Loucy (cell line): ENCODE measurements around the gene BRPF3.

Experiments used
- H2AFZ ChIP-seq: fragments of 200-600 bp; sonication (generic); 2 replicates; pipeline ENCODE4 v1.6.0; 2016; ENCODE audit warnings: antibody characterized with exemption, mild to moderate bottlenecking, low read length, moderate library complexity
- H3F3A ChIP-seq: fragments of 200-600 bp; 2 replicates; pipeline ENCODE4 v1.6.0; 2016; ENCODE audit warnings: antibody characterized with exemption, low read depth, mild to moderate bottlenecking
- H3K27me3 ChIP-seq: fragments of 200-600 bp; sonication (generic); 2 replicates; pipeline ENCODE4 v1.6.1; 2014; ENCODE audit warnings: low read length, mild to moderate bottlenecking; ENCODE audit not compliant: insufficient read depth, poor library complexity, severe bottlenecking
- H3K36me3 ChIP-seq: fragments of 200-600 bp; sonication (generic); 2 replicates; pipeline ENCODE4 v1.6.1; 2016; ENCODE audit warnings: low read length; ENCODE audit not compliant: insufficient read depth
- H3K4me1 ChIP-seq: fragments of 200-600 bp; sonication (generic); 2 replicates; pipeline ENCODE4 v1.5.1; 2014; ENCODE audit warnings: low read length, mild to moderate bottlenecking; ENCODE audit not compliant: insufficient read depth, poor library complexity, severe bottlenecking
- H3K4me2 ChIP-seq: fragments of 200-600 bp; sonication (generic); 2 replicates; pipeline ENCODE4 v1.6.0; 2014; ENCODE audit warnings: antibody characterized with exemption, low read length, low read depth, mild to moderate bottlenecking; ENCODE audit not compliant: poor library complexity, severe bottlenecking
- H3K4me3 ChIP-seq: fragments of 200-600 bp; sonication (generic); 2 replicates; pipeline ENCODE4 v1.5.1; 2014; ENCODE audit warnings: low read length, mild to moderate bottlenecking, mixed read lengths; ENCODE audit not compliant: poor library complexity, severe bottlenecking
- H3K79me2 ChIP-seq: fragments of 200-600 bp; sonication (generic); 2 replicates; pipeline ENCODE4 v1.6.1; 2014; ENCODE audit warnings: low read length; ENCODE audit not compliant: insufficient read depth
- H3K9ac ChIP-seq: fragments of 200-600 bp; sonication (generic); 2 replicates; pipeline ENCODE4 v1.6.0; 2014; ENCODE audit warnings: mild to moderate bottlenecking, low read depth, low read length, moderate library complexity; ENCODE audit not compliant: poor library complexity, severe bottlenecking
- H3K9me2 ChIP-seq: fragments of 200-600 bp; sonication (generic); replicated peaks from 2 replicates; pipeline ENCODE4 v1.6.1; 2016; ENCODE audit warnings: low read depth, low read length, mixed read lengths
- H3K9me3 ChIP-seq: fragments of 200-600 bp; sonication (generic); 2 replicates; pipeline ENCODE4 v1.6.1; 2014; ENCODE audit warnings: mild to moderate bottlenecking, antibody characterized with exemption, low read length, low read depth; ENCODE audit not compliant: insufficient read depth
- H4K20me1 ChIP-seq: fragments of 200-600 bp; sonication (generic); 2 replicates; pipeline ENCODE4 v1.6.0; 2014; ENCODE audit warnings: antibody characterized with exemption, low read length, mild to moderate bottlenecking; ENCODE audit not compliant: insufficient read depth, poor library complexity, severe bottlenecking
- EZH2phosphoT487 ChIP-seq: fragments of 200-600 bp; IDR thresholded peaks from 2 replicates; pipeline ENCODE4 v1.6.1; 2018; ENCODE audit warnings: antibody characterized with exemption, mild to moderate bottlenecking, moderate library complexity, borderline replicate concordance
- TF ChIP-seq, protein P1 (sequence below): fragments of 200-600 bp; sonication (generic); conservative IDR thresholded peaks from 2 replicates; pipeline ENCODE4 v1.5.1; 2014; ENCODE audit warnings: mild to moderate bottlenecking, antibody characterized with exemption, low read length

Gene BRPF3

DNA sequence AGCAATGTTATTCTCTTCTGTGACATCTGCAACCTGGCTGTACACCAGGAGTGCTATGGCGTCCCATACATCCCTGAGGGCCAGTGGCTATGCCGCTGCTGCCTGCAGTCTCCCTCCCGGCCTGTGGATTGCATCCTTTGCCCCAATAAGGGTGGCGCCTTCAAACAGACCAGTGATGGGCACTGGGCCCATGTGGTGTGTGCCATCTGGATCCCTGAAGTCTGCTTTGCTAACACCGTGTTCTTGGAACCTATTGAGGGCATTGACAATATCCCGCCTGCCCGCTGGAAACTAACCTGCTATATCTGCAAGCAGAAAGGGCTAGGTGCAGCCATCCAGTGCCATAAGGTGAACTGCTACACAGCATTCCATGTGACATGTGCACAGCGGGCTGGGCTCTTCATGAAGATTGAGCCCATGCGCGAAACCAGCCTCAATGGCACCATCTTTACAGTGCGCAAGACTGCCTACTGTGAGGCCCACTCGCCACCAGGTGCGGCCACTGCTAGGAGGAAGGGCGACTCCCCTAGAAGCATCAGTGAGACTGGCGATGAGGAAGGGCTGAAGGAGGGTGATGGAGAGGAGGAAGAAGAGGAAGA lies 4.6 kb downstream of the BRPF3 start:
- no peak for TF ChIP-seq EZH2phosphoT487
- TF ChIP-seq, protein P1, sequence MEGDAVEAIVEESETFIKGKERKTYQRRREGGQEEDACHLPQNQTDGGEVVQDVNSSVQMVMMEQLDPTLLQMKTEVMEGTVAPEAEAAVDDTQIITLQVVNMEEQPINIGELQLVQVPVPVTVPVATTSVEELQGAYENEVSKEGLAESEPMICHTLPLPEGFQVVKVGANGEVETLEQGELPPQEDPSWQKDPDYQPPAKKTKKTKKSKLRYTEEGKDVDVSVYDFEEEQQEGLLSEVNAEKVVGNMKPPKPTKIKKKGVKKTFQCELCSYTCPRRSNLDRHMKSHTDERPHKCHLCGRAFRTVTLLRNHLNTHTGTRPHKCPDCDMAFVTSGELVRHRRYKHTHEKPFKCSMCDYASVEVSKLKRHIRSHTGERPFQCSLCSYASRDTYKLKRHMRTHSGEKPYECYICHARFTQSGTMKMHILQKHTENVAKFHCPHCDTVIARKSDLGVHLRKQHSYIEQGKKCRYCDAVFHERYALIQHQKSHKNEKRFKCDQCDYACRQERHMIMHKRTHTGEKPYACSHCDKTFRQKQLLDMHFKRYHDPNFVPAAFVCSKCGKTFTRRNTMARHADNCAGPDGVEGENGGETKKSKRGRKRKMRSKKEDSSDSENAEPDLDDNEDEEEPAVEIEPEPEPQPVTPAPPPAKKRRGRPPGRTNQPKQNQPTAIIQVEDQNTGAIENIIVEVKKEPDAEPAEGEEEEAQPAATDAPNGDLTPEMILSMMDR = no peak
- Histone ChIP-seq H3K4me2 (peak overlapping the region; percentile 94), H3K4me3 (peak overlapping the region; percentile 70), H3K79me2 (peaks cover 79% of the 10 kb centered on the region), H3K9ac (no peak overlapping the region), H3K9me3 (no peaks in the 10 kb centered on the region), H4K20me1 (peaks cover 34% of the 10 kb centered on the region), H3K27me3 (no peaks in the 10 kb centered on the region), H3F3A (peaks cover 5% of the 10 kb centered on the region; the same call in 1 of the 2 replicates), H3K36me3 (peaks cover 14% of the 10 kb centered on the region; the same call in 1 of the 2 replicates), H2AFZ (no peak overlapping the region), H3K9me2 (no peaks in the 10 kb centered on the region), H3K4me1 (peaks cover 64% of the 10 kb centered on the region)

DNA sequence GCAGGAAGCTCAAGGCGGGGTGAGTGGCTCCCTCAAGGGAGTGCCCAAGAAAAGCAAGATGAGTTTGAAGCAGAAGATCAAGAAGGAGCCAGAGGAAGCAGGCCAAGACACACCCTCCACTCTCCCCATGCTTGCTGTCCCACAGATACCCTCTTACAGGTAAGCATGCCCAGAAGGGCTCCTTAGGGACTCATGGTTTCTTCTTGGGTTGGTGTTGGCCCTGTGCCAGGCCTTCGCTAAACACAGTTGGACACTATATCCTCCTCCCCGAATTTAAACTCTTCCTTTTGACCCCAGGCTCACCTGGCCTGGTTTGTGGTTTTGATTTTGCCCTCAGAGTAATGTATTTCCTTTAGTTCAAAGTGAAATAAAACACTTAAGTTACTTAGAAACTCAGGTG lies 5.1 kb downstream of the BRPF3 start:
- H3K9me2 ChIP-seq = no peaks in the 10 kb centered on the region
- no peak for TF ChIP-seq EZH2phosphoT487
- TF ChIP-seq, protein P1 = no peak
- H3K79me2 ChIP-seq = peaks cover 84% of the 10 kb centered on the region
- H3K9ac ChIP-seq = no peak overlapping the region
- H3K4me1 ChIP-seq = peaks cover 67% of the 10 kb centered on the region
- H2AFZ ChIP-seq = no peak overlapping the region
- peak overlapping the region; percentile 94 for H3K4me2 ChIP-seq
- H3K36me3 ChIP-seq = peaks cover 17% of the 10 kb centered on the region; the same call in 1 of the 2 replicates
- H3K27me3 ChIP-seq = no peaks in the 10 kb centered on the region
- H4K20me1 ChIP-seq = peaks cover 34% of the 10 kb centered on the region
- H3K9me3 ChIP-seq = no peaks in the 10 kb centered on the region
- peaks cover 5% of the 10 kb centered on the region; the same call in 1 of the 2 replicates for H3F3A ChIP-seq
- H3K4me3 ChIP-seq = peak overlapping the region; percentile 70

GRCh38 chr6:36202101-36202500 lies 5.6 kb downstream of the BRPF3 start:
- H3K79me2 ChIP-seq = peaks cover 88% of the 10 kb centered on the region
- H3K27me3 ChIP-seq = no peaks in the 10 kb centered on the region
- H3K9ac ChIP-seq = no peak overlapping the region
- H3K4me3 ChIP-seq = peak overlapping the region; percentile 70
- no peaks in the 10 kb centered on the region for H3K9me2 ChIP-seq
- TF ChIP-seq EZH2phosphoT487 = no peak
- TF ChIP-seq, protein P1 = no peak
- no peak overlapping the region for H2AFZ ChIP-seq
- peaks cover 67% of the 10 kb centered on the region for H3K4me1 ChIP-seq
- peaks cover 22% of the 10 kb centered on the region; the same call in 1 of the 2 replicates for H3K36me3 ChIP-seq
- peaks cover 34% of the 10 kb centered on the region for H4K20me1 ChIP-seq
- H3F3A ChIP-seq = peaks cover 5% of the 10 kb centered on the region; the same call in 1 of the 2 replicates
- H3K9me3 ChIP-seq = no peaks in the 10 kb centered on the region
- peak overlapping the region; percentile 94 for H3K4me2 ChIP-seq
